Omental fat pad (tissue), 4 donors: Measurements from ENCODE around the gene CCDC63. TPM values are rescaled to one million over a fixed set of nuclear protein-coding genes. Genes with fewer than 3 reads are reported as not detected.

Source experiments
- ATAC-seq: fragments of 150-250 bp; one replicate; pipeline ENCODE4 v1.9.1; 2016; ENCODE audit warnings: mild to moderate bottlenecking, moderate library complexity; ENCODE audit not compliant: low FRiP score
- DNase-seq: peaks from one replicate; pipeline ENCODE4 v3.0.0-alpha.2; 2019; ENCODE audit warnings: low spot score
- total RNA-seq, 4 donors: library from RNA; depleted of rRNA; stranded (reverse); fragments of >200 nt; gene quantifications; one replicate each; pipeline ENCODE4 v1.1.0, GENCODE V29; 2016
- TF ChIP-seq, protein P1 (sequence below), 3 donors: fragments of 450-650 bp; IDR thresholded peaks; one replicate each; pipeline ENCODE4 v1.5.1; 2016 to 2017; ENCODE audit warnings: antibody characterized with exemption in 3 of 3, mild to moderate bottlenecking in 3 of 3, moderate library complexity in 2 of 3

Gene CCDC63
- total RNA-seq, 4 donors from 2014 or later, result not detected

DNA sequence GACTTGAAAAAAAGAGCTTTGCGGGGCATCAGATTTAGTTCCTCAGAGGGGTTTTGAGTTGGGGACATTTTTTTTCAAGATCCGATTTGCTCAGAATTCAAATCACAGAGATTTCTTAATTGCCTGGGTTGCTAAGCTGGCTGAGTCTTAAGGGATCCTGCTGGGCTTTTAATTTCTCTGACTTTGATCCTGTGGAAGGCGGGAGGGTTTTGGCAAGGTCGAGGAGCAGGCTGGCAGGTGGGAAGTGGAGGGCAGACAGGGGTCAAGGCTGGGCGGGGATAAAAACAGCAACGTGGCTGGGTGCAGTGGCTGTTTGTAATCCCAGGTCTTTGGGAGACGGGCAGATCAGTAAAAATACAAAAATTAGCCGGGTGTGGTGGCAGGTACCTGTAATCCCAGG is 33.5 kb upstream of the CCDC63 start:
- TF ChIP-seq, protein P1, sequence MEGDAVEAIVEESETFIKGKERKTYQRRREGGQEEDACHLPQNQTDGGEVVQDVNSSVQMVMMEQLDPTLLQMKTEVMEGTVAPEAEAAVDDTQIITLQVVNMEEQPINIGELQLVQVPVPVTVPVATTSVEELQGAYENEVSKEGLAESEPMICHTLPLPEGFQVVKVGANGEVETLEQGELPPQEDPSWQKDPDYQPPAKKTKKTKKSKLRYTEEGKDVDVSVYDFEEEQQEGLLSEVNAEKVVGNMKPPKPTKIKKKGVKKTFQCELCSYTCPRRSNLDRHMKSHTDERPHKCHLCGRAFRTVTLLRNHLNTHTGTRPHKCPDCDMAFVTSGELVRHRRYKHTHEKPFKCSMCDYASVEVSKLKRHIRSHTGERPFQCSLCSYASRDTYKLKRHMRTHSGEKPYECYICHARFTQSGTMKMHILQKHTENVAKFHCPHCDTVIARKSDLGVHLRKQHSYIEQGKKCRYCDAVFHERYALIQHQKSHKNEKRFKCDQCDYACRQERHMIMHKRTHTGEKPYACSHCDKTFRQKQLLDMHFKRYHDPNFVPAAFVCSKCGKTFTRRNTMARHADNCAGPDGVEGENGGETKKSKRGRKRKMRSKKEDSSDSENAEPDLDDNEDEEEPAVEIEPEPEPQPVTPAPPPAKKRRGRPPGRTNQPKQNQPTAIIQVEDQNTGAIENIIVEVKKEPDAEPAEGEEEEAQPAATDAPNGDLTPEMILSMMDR (IDR thresholded peaks at IDR 0.05), result no peak
- DNase-seq (no peak), ATAC-seq (no peak)

DNA sequence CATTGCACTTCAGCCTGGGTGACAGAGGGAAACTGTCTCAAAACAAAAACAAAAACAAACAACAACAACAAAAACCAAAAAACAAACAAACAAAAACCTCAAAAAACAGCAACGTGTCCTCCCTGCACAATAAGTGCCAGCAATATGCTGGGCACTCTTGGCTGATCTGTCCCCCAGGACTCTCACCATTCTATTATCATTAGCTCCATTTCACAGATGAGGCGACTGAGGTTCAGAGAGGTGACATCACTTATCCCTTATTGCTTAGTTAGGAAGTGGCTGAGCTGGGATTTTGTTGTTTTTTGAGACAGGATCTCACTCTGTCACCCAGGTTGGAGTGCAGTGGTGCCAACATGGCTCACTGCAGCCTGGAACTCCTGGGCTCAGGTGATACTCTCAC is 33.0 kb upstream of the CCDC63 start:
- TF ChIP-seq, protein P1 (IDR thresholded peaks at IDR 0.05), result no peak
- no peak for ATAC-seq

DNA sequence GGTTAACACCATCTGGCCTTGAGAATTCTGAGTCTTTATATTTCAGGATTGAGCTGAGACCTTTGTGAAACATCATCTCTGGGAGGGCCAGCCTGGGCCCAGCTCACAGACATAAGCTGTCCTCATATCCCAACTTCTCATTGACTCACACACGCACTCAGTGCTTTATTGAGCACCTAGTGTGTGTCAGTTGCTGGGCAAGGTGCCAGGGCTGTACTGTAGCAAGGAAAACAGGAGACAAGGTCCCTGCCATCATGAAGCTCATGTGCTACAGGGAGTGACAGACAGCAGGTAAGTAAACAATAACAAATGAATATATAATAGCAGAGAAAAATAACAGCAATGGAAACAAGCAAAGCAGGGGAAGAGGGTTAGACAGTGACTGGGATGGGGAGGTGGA is 30.5 kb upstream of the CCDC63 start:
- TF ChIP-seq, protein P1 (IDR thresholded peaks at IDR 0.05), result no peak
- no peak for DNase-seq
- no peak for ATAC-seq

More for the DNA sequence above, 33.0 kb upstream of the CCDC63 start:
- no peak for DNase-seq

DNA sequence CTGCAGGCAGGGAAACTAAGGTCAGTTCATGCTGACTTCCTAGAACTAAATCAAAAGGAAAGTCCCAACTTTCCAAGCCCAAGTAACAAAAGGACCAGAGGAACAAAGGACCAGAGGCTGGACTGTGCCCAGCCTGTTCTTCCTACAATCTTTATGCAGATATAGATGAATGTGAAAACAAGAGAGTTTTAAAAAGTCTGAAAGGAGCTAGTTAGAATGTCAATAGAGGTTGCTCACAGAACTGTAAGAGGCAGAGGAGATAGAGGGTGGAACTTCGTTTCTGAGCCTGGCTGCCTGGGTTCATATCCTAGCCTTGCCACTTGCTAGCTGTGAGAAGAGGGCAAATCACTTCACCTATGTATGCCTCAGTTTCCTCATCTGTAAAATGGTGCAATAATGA is 30.0 kb upstream of the CCDC63 start:
- ATAC-seq (no peak), DNase-seq (no peak)
- TF ChIP-seq, protein P1 (IDR thresholded peaks at IDR 0.05), result no peak

DNA sequence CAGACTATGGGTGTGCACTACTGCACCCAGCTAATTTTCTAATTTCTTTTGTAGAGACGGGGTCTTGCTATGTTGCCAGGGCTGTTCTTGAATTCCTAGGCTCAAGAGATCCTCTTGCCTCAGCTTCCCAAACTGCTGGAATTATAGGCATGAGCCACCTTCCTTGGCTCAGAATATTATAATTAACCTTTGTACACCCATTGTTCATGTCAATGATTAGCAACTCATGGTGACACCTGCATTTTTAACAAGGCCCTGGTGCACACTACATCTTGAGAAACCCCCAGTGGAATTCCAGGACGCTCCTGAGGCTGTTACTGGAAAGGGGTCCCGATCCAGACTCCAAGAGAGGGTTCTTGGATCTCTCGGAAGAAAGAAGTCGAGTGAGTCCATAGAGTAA is 28.3 kb upstream of the CCDC63 start:
- DNase-seq (no peak), ATAC-seq (no peak)
- TF ChIP-seq, protein P1 (IDR thresholded peaks at IDR 0.05), result no peak

DNA sequence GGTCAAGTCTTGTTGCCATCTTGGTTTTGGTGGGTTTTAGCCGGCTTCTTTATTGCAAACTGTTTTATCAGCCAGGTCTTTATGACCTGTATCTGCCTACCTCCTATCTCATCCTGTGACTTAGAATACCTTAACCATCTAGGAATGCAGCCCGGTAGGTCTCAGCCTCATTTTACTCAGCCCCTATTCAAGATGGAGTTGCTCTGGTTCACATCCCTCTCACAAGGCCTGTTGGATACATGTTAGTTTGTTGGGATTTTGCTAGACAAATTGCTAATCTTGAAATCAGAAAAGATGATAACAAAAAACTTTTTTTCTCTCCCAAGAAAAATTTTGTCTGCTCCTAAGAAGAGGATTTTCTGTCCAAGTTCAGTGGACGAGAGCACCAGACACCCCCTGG is 27.6 kb upstream of the CCDC63 start:
- ATAC-seq (no peak), DNase-seq (no peak)
- TF ChIP-seq, protein P1 (IDR thresholded peaks at IDR 0.05), result no peak

DNA sequence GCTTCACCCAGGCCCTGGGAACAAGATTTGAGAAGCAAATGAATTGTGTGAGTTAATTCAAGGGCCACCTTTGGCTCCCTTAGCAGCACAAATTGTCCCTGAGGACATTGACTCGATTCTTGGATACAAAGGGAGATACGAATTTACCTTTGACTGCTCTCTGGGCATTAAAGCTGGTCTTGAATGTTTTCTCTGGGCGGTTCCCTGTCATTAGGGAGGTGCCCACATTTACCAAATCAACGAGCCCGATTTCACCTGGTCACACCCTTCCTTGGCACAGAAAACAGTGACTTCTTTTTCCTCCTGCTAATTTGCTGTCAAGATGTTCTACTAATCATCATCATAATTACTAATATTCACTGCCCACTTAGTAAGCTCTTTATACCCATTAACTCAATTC is 27.1 kb upstream of the CCDC63 start:
- ATAC-seq (no peak), DNase-seq (no peak)
- TF ChIP-seq, protein P1 (IDR thresholded peaks at IDR 0.05), result no peak
